NCI-H1417 treated with DMSO at 0.1 percent for 48 hours (cell line): ENCODE measurements around the gene LHFPL6.

ENCODE experiments used
- DNase-seq: peaks from one replicate; lab custom pipeline; 2025; lab: John Stamatoyannopoulos, UW

The LHFPL6 gene

GRCh38 chr13:39512687-39513086, 90.3 kb downstream of the LHFPL6 start:
- no peak for DNase-seq

- DNase-seq = peak; percentile 74
Measured at GRCh38 chr13:39510316-39510695, 92.7 kb downstream of the LHFPL6 start.

DNA sequence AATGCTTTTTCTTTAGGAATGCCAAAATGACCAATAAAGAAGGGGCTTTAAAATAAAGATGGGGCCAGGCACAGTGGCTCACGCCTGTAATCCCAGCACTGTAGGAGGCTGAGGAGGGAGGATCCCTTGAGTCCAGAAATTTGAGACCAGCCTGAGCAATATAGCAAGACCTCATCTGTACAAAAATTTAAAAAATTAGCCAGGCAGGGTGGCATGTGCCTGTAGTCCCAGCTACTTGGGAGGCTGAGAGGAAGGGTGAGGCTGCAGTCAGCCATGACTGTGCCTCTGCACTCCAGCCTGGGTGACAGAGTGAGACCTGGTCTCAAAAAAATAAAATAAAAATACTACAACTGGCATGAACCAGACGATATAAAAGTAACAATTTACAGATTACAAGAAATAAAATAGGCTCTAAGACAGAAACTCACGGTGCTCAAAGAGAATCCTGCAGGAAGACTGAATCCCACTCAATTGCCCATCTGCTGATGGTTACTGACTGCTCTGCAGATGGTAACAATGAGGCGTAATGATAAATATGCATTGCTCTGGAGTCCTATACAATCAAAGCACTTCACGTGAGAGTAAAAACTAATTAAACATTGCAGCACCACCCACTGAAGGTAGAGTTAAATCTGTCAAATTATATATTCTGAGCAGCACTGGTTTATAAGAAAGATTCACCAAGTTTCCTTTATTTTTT, 93.2 kb downstream of the LHFPL6 start:
- DNase-seq = no peak

DNA sequence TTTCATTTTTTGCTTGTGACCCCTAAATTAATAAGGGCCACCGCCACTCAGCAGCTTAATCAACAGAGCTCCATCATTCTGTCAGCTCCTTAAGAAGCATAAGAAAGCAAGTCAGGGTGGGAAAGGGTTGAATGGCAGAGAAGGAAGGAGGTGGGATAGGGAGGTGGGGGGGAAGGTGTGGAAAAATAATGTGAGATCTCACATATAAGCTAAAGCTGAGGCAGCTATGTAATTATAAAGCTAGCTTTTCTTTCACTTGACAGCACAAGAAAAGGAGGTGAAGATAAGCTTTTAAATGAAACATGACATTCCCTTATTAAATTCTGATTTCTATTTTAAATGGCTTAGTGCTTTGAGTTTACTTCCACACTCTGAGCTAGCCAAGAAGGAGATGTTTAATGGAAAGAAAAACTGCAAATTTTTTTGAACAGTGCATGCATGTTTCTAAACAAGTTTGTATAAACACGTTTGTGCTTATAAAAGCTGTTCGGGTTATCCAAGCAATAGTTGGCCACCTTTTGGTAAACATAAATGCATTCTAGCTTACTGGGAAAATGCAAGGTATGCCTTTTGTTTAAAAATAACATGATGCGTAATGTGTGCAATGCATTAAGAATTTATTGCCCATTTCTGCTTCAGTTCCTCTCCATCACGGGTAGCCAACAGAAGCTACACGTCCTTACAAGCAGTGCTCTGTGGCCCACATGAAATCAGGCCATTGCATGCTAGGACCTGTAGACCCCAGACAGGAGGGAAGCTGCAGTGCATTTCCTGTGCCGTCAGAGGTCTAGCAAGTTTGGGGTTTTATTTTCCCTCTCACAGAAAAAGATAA, 96.2 kb downstream of the LHFPL6 start:
- DNase-seq = no peak

DNA sequence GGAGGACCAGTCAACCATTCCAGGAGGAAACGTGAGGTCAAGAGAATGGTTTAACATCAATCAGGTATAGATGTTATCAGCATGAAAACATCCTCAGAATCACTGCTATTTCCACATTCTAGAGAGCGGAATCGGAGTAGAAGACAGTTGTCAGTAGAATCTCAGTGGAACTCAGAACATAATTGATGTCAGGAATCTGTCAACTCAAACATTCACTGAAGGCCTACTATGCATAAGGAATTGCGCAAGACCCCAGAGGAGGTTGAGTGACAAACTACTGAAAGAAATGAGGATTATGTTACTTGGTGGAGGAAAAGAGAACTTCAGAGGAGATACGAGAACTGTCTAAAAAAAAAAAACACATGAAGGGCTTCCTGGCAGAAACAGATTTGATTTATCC, 97.8 kb downstream of the LHFPL6 start:
- no peak for DNase-seq

- no peak for DNase-seq
Measured at GRCh38 chr13:39503048-39503447, 99.9 kb downstream of the LHFPL6 start.

DNA sequence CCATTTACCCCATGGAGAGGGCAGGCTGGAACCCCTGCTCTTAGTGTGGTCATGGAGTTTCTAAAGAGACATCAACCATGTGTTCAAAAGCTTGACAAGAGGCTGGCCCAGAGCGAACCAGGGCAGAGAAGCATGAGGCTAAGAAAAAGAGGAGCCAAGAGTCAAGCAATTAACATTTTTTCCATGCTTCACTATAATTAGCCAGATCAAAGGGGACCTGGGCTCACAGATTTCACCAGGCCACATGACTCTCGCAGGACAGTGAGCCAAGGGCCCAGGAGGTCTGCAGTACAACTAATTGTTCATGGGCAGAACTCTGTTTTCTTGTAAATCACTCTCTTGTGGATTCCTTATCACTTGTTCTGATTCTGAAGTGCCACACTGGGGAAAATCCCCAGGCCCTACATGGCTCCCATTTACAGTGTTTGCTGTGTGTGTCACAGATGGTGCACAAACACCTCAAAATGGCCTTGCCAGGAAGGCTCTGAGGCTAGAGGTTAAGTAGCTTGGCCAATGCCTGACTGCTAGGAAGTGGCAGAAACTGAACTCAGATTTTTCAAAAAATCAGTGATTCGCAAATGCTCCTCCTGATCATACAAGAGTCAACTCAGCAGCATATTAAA, 101.2 kb downstream of the LHFPL6 start:
- no peak for DNase-seq

- DNase-seq = no peak
Measured at GRCh38 chr13:39499604-39500003, 103.4 kb downstream of the LHFPL6 start.

- DNase-seq = no peak
Measured at GRCh38 chr13:39498471-39499114, 104.4 kb downstream of the LHFPL6 start.

DNA sequence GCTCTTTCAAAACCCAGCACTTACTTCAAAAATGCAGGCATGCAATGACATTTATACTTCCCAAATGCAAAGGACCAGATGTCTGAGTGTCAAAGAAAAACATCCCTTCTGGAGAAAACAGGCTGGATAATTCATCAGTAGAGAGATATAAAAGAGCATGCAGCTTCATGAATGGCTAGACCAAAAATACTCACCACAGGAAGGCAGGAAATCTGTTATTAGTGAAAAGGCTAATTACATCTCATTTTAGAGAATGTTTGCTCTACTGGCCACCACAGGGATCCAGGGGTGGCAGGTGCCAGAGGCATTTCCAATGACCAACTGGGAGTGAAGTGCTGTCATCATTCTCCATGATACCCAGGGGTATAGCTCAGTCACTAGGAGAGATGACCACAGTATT, 106.5 kb downstream of the LHFPL6 start:
- DNase-seq = peak; percentile 83

DNA sequence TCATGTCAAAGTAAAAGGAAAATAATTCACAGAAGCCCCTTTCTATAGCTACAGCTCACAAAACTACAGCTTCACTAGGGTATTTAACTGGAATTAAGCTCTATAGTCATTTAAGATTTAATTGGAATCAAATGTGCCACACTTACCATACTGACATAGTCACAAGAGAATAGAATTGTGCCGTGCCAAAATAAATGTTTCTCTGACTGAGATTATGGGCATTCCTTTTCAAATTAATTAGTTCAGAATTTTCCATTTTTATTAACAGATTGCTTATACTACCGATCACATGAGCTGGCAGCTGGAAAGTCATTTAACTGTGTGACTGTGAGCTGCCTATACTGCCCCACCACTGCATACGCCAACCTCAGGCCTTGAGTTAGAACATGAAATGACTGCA, 108.4 kb downstream of the LHFPL6 start:
- DNase-seq = no peak

- DNase-seq = no peak
Measured at GRCh38 chr13:39494006-39494405, 109.0 kb downstream of the LHFPL6 start.

- no peak for DNase-seq
Measured at GRCh38 chr13:39490136-39490535, 112.9 kb downstream of the LHFPL6 start.

GRCh38 chr13:39486758-39487157, 116.2 kb downstream of the LHFPL6 start:
- DNase-seq = no peak

DNA sequence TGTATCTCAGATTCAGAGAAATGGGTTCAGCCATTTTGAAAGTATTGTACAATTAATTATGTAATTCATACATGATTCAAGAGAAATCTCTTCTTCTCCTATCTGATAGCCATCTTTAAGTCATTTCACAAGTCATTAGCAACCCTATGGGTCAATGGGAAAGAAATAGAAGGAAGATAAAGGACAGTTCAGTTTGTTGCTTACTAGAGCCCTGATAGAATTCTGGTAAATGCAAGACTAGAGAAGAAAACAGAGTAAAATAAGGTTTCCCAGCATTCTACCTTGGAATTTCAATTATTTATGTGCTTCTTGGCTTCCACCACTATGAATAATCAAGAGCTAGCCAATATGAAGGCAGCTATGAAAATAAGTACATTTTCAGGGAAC, 117.7 kb downstream of the LHFPL6 start:
- DNase-seq = no peak

GRCh38 chr13:39484506-39485313, 118.3 kb downstream of the LHFPL6 start:
- DNase-seq = no peak

DNA sequence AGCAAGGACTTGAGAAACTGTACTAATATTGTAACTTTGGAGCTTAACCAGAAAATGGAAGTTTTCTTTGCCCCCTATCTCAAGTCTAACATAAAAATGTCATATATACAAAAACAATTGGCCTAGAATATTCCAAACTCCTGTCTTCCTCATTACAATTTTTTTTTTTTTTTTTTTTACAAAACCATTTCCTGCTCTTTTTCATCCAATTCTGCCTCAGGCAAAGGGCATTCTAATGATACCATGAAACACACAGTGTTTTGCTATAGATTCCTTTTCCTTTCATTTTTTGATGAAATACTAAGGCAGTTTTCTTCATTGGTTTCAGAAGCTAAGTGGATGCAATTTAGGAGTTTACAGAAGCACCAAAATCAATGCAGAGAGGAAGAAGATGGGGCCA, 119.7 kb downstream of the LHFPL6 start:
- DNase-seq = no peak

GRCh38 chr13:39481491-39481890, 121.5 kb downstream of the LHFPL6 start:
- DNase-seq = no peak

DNA sequence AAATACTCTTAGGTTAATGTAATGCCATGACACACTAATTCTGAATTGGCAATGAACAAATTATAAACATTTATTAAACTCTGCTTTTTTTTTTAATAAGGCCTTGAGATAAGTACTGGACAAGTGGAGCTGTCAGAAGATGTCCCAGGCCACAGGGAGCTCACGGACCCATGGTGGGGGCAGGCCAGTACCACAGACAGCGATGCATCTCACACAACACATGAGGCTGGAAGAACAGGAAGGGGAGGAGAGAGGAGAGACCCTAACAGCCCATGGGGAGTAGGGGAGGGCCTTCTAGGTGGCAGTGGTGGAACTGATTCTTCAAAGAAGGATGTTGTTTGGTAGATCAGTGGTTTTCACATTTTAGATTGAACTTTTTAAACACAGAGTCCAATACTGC, 128.4 kb downstream of the LHFPL6 start:
- DNase-seq = no peak

DNA sequence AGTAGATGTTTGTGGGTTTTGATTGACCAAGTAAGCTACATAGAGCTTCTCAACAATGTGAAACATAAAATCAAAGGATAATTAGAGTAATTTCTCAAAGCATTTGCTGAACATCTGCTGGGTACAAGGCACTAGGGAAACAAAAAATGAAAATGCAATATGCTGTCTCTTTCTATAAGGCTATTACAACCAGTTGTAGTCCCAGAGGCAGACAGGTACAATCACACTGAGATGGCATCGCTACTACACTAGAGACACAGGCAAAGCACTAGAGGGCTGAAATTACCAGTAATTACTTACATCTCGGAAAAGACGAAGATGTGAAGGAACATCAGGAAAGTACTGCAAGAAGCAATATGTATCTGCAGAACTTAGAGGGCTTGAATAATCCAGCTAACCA, 133.3 kb downstream of the LHFPL6 start:
- no peak for DNase-seq

DNA sequence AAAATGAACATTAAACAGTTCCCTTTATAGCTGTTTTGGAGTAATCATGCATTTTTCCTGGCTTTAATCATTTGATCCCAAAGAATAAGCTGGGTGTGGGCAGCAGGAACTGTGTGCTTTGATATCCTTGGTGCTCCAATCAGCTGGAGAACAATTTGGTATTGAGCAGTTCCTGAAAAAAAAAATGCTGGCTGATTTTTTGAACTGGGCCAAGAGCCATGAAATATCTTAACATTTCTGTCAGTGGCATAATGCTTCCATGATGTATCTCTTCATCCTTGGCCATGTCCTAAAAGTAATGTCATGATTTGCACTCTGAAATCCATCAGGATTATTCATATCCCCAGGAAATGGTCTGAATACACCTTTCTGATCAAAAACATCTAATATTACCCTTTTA, 134.7 kb downstream of the LHFPL6 start:
- DNase-seq = no peak

DNA sequence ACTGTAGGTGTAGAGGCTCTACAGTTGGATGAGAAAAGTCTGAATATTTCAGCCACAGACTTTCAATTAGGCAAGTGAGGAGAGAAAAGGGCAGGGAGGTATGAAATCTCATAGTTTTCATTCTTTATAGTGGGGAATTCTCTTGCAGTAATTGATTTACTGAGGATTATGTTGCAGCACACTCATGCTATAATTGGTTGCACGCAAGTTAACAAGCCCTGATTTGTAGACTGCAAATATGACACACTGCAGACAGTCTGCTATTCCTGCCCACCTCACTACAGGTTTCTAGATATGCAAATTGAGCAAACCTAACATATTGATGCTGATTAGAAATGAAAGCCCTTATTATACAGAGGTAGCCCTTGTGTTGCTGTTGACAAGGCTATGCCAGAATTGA, 139.4 kb downstream of the LHFPL6 start:
- no peak for DNase-seq
